NCI-H345 treated with DMSO at 0.1 percent for 48 hours (cell line): ENCODE data around the gene DDB1.

Source experiments
- DNase-seq: peaks from one replicate; lab custom pipeline; 2025; ENCODE audit not compliant: unreplicated experiment; lab: John Stamatoyannopoulos, UW

DDB1 gene

DNA sequence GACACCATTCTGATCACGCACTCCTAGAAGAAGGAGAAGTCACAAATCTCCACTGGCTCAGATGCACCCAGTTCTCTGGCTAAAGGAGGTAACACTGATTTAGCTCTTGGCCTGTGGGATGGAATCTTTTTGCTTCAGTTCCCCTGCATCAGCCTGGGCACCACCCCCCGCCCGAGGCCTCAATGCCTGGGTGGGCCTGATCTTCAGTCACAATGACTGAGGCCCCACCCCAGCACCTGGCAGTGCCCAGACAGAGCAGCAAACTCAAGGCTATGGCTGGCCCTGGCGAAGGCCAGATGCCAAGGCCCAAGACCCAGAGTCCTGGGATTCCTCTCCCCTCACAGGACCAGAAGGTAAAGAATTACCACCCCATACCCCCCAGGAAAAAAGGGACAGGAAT is 23.8 kb upstream of the DDB1 start:
- no peak for DNase-seq

DNA sequence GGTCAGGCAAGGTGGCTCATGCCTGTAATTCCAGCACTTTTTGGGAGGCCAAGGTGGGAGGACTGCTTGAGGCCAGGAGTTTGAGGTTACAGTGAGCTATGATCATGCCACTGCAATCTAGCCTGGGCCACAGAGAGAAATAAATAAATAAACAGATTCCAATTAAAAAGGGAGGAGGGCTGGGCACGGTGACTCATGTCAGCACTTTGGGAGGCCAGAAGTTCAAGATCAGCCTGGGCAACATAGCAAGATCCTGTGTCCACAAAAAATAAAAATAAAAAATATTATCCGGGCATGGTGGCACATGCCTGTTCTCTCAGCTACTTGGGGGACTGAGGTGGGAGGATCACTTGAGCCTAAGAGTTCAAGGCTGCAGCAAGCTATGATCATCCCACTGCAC is 21.3 kb upstream of the DDB1 start:
- DNase-seq = no peak

DNA sequence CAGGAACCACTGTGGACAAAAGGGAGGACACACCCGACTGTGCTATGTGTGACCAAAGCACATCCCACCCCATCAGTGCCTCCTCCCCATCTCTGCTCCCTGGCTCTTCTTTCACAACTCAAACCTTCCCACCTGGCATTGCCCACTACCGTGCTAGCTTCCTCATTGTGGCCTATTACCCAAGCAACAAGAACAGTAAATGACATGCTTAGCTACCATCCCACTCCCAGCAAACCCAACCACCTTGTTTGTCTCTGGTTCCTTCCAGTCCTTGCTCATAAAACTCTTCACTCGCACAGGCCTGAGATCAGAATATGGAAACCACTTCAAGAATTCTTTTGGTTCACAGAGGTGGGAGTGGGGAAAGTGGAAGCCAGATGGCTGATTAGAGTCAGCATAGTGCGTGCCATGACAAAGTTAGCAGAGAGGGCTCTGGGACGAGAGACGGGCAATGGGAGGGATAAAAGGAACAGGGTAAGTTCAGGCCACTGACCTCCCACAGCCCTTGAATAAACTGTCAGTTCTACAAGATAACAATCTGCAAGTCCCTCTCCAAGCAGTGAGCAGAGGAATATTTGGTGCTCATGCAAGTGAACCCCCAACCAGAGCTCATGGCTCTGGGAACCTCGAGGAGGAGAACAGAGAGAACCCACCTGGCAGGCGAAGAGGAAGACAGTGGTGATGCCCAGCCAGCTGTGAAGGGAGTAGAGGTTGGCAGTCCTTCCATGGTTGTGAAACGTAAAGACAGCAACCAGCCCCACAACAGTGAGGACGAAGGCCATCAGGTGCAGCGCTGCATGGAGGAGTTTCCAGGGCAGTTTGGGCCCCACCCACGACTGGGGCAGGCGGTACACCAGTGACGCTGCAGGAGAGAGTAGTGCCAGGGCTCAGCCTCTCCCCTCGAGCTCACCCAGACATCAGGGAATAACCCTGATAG is 20.5 kb upstream of the DDB1 start:
- no peak for DNase-seq

DNA sequence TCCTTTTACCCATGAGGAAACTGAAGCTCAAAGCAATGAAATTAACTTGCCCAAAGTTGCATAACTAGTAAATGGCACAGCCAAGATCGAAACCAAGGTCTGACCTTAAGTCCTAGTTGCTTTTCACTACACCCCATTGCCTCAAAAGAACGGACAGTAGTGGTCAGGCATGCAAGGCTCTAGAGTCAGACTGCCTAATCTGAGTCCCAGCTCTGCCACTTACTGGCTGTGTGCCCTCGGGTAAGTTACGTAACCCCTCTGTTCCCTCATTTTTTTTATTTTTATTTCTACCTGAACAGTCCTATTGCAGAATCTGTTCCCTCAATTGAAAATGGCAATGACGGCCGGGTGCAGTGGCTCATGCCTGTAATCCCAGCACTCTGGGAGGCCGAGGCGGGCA is 19.1 kb upstream of the DDB1 start:
- DNase-seq = no peak

DNA sequence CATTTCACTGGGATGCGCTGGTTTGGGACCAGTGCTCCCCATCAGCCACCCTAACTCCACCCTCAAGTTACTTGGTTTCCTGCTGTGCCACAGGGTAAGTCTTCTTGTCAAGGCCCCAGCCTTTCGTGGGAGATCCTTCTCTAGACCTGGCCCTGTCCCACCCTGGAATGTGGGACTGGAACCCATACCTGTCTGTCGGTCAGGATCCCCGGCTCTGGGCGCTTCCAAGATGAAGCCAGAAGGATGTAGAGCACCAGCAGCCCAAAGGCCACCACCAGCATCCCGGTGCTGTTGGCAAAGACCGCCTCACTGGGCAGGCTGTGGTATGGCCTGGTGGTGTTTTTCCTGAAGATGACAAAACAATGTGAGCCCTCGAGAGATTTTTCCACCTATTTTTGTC is 17.9 kb upstream of the DDB1 start:
- DNase-seq = no peak

DNA sequence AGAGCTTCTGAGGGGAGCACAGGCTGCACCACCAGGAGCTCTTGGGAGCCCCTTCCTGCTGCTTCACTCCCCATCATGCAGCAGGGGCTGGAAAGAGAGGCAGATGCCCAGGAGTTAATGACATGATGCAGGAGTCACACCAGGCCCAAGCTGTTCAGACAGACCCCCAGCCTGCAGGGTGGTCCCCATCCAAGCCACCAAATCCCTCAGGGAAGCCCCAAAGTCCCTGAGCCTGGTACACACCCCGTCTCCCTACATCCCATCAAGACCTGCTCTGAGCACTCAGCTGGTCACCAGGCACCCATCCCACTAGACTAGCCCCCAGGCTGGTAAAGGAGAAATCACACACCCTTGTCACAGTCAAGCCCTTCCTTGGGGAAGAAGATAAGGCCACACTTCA is 17.4 kb upstream of the DDB1 start:
- no peak for DNase-seq

DNA sequence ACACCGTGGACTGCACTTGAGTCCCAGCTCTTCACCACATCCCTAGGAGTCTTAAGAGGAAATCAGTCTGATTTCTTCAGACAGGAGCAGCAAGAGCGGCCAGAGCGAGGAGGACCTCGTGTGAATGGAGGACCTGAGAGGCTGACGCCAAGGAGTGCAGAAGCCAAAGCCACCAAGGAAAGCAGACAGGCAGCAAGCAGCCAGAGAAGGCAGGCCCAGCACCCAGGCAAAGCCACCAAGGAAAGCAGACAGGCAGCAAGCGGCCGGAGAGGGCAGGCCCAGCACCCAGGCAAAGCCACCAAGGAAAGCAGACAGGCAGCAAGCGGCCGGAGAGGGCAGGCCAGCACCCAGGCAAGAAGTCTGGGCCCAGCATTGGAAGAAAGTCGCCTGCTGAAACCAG is 17.0 kb upstream of the DDB1 start:
- DNase-seq = no peak

DNA sequence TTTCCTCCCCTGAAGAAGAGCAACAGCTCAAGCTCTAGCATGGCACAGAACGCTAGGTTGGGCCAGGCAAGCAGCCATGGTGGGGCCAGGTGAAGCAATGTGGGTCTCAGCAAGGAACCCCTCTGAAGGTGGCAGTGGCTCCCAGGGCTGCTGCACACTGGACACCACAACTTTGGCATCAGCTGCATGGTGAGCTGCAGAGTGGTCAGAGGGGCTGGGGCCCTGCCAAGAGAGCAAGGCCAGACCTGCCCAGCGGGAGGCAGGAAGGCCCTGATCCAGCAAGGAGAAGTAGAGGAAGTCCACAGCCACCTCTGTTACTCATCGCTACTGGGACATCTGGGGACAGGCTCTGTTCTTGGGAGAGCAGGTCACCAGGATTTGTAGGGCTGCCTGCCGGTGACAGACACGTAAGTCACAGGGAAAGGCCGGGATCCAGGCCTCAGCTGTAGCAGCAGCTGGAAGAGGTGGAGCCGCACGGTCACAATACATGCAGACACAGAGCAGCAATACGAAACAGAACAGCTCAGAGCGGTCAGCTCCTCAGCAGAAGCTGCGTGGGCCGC is 16.4 kb upstream of the DDB1 start:
- DNase-seq = no peak

DNA sequence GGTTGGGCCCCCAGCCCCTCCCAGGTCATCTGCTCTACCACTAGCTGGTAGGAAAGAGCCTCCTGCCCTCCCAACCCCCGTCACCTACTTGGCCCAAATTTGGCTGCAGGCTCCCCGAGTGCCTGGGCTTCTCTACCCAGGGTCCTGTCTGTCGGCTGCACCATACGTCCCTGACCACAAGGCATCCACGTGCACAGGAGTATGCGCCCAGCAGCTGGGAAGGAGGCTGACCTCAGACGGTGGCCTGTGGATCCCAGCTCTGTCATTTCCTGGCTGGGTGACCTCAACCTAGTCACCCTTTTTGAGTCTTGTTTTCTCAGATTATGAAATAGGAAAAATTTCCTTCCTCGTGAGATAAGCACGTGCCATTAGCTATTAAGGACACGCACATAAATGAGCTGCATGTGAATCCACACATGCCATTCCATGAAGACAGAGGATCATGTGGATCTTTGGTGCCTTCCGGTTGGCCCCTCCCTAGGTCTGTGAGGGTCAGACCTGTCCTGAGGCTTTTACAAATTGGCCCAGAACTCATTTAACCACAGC is 15.1 kb upstream of the DDB1 start:
- no peak for DNase-seq

DNA sequence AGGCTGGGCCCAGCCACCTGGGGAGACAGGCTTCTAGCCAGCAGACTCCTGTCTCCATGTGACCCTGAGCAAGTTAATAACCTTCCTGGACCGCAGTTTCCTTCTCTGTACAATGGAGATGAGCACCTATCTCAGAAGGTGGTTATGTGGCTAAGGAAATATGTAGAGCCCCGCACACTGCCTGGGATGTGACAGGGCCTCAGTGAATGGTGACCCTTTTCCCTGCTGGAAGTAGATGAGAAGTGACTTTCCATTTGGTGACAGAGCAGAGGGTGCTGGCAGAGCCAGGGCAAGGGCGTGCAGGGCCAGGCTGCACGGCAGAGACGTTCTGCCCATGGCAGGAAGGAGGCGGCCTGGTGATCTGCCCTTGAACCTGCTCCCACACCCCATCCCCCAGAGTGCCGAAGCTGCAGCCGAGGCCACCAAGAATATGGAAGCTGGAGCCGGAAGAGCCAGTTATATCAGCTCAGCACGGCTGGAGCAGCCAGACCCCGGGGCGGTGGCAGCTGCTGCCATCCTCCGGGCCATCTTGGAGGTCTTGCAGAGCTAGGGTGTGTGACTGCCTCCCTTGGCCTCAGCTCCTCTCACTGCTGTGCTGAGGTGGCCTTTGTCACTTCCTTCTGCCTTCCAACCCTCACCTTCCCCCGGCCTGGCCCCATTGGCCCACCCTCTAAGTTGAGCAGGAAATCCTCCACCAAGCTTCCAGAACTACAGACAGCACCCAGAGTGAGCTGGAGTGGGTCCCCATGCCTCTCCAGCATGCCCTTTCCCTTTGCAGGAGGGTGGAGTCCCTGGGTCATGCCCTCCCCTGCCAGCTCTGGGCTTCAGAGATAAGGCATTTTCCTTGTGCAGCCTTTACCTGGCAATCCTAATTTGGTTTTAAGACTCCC is 13.3 kb upstream of the DDB1 start:
- DNase-seq = no peak

DNA sequence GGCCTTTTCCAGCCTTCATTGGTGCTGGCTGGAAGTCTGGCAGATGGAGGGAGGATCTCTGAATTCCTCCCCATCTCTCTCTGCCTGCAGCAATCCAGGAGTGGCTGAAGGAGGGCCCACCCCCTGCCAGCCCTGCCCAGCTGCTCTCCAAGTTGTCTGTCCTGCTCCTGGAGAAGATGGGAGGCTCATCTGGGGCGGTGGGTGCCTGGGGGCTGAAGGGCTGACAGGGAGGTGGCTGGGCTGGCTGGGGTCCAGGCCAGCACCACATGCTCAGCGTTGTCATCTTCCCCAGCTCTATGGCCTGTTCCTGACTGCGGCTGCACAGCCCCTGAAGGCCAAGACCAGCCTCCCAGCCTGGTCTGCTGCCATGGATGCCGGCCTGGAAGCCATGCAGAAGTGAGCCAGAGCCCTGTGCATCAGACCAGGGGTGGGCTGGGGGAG is 12.3 kb upstream of the DDB1 start:
- no peak for DNase-seq

DNA sequence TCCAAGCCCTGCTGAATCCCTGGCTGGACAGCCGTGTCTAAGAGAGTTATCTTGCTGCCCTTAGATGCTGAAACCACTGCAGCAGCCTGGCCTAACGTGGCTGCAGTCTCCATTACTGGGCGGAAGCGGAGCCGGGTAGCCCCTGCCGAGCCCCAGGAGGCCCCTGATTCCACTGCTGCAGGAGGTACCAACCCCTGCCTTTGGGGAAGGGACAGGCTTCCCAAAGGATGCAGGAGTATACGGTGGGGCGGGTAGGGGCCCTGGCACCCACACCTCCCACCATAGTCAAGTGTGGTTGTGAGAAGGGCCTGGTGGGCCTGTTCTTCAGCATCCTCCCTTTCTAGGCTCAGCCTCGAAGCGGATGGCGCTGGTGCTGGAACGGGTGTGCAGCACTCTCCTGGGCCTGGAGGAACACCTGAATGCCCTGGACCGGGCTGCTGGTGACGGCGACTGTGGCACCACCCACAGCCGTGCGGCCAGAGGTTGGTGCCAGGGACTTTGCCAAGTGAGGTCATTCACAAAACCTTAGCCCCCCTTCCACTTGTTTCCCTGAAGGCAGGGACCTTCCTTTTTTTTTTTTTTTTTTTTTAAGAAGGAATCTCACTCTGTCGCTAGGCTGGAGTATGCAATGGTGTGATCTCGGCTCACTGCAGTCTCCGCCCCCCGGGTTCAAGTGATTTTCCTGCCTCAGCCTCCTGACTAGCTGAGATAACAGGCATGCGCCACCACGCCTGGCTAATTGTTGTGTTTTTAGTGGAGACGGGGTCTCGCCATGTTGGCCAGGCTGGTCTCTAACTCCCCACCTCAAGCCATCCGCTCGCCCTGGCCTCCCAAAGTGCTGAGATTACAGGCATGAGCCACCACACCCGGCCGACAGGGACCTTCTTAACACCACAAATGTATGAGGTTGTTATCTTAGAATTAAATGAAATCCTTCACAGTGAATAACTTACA is 11.2 kb upstream of the DDB1 start:
- DNase-seq = no peak

DNA sequence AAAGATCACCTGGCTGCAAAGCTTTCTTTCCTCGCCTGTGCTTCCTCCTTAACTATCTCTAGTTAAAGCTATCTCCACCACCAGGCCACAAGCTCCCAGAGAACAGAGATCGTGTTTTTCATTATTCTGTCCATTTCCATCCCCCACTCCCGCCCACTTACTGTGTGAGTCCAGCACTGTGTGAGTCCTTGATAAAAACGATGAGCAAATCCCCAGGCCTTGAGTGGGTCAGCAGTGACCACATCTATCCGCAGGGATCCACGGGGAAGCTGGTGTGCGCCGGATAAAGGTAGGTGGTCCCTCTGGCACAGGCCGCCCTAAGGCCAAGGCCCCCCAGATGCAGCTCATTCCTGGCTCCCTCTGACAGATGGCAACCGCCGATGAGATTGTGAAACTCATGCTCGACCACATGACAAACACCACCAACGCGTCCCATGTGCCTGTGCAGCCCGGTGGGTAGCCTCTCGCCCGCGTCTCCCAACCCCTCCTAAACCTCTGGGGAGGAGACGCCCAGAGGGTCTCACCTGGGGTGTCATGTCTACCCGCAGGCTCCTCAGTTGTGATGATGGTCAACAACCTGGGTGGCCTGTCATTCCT is 9.4 kb upstream of the DDB1 start:
- no peak for DNase-seq

DNA sequence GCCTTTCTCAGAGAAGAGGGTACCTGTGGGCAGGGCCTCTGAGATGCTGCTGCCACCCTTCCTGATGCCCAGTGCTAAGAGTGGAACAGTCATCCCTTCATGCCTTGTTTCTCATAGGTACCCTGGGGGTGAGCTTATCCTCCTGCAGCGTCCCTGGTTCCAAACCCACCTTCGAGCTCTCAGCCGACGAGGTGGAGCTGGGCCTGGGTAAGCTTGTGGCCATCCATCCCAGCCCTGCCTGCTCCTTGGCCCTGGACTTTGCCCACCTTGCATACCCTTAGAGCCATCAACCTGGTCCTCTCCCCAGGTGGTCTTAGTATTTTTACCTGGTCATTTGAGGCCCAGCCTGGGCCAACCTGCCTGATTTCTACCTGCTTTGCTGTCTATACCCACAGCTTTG is 8.8 kb upstream of the DDB1 start:
- DNase-seq = no peak

DNA sequence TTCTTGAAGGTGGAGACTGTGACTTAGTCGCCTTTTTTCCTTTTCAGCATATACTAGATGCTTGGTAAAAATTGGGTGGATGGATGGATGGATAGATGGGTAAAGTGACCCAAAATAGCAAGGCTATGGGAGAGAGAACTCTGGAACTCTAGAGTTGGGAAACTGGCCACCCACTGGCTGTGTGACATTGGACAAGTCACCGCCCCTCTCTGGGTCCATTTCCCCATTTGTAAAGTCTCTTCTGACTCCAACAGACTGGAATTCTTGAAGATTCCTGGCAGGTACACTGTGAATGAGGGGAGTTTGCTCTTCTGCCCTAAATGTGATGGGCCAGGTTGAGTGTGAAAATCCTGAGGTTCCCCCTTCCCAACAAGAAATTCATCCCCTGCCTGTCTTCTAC is 8.1 kb upstream of the DDB1 start:
- DNase-seq = no peak

DNA sequence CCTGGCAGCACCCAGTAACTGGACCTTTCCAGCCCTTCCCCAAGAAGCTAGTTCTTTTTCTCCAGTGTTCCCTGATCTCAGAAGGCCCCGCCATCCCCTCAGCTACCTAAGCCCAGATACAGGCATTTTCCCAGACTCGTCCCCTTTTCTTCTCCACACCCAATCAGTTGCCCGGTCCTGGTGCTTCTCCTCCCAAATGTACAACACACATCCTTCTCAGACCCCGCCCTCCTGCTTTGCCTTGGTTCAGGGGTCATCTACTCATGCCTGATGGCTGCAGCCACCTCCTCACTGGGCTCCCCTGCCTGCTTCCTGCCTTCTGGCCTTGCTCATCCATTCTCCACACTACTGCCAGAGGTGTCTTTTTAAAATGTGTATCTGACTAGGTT is 6.6 kb upstream of the DDB1 start:
- no peak for DNase-seq

DNA sequence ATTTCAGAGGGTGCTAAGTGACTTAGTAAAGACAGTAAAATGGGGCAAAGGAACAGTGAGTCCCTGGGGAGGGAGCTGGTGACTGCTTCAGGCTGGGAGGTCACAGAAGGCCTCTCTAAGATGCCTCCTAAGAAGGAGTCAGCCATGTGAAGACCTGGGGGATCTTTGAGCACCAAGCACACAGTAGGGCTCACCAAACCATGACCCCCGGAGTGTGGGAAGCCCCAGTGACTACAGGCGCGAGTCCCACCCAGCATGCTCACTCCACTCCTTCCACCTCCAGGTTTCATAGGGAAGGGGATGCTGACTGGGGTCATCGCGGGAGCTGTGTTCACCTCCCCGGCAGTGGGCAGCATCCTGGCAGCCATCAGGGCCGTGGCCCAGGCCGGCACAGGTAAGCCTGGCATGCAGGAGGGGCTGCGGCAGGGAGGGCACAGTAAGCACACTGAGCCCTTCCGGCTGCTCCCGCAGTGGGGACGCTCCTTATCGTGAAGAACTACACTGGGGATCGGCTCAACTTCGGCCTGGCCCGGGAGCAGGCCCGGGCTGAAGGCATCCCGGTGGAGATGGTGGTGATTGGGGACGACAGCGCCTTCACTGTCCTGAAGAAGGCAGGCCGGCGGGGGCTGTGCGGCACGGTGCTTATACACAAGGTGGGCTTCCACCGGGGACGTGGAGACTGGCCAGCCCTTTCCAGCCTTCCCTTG is 6.0 kb upstream of the DDB1 start:
- DNase-seq = no peak

DNA sequence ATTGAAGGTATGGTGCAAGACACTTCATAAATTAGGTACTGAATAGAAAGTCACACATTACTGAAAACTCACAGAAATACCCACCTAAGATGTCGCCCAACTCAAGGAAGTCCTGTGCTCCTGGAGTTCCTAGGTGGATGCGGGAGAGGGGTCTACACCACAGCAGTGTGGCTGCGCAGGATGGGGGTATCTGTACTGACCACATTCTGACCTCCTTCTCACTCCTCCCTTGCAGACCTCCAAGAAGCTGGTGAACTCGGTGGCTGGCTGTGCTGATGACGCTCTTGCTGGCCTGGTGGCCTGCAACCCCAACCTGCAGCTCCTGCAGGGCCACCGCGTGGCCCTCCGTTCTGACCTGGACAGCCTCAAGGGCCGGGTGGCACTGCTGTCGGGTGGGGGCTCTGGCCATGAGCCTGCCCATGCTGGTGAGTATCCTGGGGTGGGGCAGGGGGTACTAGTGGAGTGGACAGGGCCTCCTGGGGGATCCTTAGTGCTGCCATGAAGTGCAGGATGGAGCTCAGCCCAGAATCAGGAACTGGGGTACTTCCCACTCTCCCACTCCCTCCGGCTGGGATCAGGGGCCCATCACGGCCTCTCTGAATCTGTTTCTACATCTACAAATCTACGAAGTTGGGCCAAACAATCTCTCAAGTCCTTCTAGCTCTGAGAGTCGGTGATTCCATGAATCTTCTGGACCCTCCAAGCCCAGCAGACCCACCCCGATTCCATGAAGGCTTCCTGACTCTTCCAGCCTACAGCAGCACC is 5.0 kb upstream of the DDB1 start:
- no peak for DNase-seq
